Limb (tissue), 2 donors: Measurements from ENCODE around the gene PWP2.
"Not testable (repeated sequence)": the region's sequence is repeated elsewhere in the genome, so short reads cannot be mapped to it uniquely, and the experiment has no call there.

ENCODE experiments used
- DNase-seq, 2 donors: peaks; one replicate each; pipeline ENCODE4 v3.0.0-alpha.2; 2016; ENCODE audit errors: extremely low spot score in 2 of 2

PWP2 gene

DNA sequence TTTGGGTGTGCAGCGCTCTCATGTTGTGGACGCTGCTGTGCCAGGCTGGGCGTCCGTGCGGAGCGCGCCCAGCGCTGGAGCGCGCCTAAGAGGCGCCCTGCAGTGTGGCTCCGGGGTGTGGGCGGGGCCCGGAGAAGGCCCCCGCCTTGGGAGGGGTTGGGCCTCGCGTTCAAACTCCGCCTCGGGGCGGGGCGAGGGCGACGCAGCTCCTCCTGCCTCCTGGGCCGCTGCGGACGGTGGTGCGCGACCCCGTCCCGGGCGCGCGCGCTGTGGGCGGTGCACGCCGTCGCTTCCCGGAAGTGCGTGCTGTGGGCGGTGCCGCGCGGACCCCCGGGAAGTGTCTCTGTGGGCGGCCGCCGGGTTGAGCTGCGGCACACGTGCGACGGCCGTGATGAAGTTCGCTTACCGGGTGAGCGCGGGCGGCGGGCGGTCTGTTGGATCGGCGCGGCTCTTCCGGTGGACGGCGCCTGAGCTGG is at the start of gene PWP2:
Gene PWP2, plus strand, starts transcription at position 374 of the 476 bp plus-strand sequence. Its CDS starts 18 bp downstream, at position 392.
- DNase-seq, result not testable (repeated sequence)

DNA sequence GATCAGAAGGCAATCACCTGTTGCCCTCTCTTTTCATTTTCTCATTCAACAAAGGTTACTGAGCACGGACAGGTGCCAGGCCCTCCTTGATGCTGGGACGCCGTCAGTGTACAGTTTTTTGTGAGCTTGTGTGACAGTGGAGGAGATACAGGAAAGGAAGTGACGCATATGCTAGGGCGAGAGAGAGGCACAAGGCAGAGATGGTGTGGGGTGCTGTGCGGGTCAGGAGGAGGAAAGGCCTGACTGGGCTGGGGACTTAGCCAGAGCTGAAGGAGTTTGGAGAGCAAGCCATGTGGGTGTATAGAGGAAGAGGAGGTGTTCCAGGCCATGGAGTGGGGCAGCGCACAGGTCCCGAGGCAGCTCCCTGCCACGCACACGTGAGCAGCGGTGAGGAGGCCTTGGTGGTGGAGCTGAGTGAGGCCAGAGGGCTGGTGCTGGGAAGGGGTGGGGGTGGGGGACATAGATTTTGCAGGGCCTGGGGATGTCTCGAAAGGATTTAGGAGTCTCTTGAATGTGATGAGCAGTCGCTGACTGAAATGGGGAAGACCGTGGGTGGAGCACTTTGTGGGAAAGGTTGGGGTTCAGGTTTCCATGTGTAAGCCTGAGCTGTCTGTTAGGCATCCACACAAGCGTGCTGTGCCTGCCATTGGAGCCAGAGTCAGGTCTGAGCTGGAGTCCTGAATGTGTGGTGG is 49.1 kb upstream of the PWP2 start:
- DNase-seq, result no peak

DNA sequence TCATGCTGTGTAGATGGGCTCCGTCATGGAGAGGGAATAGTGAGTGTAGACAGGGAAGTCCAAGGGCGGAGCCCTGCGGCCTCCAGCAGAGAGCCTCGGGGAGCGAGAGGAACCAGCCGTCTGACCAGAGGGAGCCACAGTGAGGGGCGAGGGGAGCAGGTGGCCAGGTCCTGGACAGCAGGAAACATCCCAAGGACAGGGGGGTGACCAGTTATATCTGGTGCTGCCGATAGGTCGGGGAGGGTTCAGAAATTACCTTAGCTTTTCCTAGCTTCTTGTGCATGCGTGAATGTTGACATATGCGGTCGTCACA is 48.6 kb upstream of the PWP2 start:
- DNase-seq, result no peak

DNA sequence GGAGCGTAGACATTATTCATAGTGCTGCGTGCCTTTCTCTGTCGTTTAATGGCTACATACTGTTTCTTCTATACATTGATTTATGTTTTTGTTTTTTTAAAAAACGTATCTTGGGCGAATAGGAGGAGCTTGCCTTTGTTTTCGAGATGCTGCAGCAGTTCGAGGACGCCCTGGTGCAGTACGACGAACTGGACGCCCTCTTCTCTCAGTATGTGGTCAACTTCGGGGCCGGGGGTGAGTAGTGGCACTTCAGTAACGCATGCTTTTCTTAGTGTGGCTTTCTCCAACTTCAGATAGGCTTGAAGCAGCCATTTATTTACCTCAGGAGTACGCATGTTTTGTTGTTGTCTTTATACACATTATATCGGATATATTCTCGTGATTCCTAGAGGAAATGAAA is 48.2 kb upstream of the PWP2 start:
- no peak for DNase-seq

DNA sequence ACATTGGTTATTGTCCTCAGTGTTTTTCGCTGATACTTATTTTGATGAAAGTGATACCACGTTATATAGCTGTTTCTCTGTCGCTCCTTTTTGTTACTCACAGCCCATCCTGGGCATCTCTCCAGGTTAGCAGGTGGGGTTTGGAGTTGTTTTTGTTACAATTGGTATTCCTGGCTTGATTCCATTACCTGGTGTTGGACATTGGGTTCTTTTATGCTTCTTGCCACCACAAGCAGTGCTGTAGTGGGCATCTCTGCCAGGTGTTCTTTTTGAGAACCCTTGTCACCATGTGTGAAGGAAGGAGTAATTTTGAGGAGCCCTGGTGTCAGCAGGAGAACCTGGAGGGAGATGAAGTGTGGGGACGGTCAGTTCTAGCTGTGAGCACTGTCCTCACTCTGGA is 47.5 kb upstream of the PWP2 start:
- DNase-seq, result no peak

DNA sequence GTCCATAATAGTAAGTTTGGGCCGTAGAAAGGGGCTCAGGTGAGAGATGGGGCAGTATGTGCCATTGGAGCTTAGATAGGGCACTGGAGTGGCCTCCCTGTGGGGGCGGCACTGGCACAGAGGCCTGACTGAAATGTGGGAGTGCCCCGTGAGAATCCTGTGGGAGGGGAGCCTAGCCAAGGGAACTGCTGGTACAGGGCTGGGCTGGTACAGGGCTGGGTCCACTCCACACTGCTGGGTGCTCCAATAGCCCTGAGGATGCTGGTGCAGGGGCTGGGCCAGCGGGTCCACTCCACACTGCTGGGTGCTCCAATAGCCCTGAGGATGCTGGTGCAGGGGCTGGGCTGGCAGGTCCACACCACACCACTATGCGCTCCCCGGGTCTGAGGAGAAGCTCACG is 44.8 kb upstream of the PWP2 start:
- no peak for DNase-seq

DNA sequence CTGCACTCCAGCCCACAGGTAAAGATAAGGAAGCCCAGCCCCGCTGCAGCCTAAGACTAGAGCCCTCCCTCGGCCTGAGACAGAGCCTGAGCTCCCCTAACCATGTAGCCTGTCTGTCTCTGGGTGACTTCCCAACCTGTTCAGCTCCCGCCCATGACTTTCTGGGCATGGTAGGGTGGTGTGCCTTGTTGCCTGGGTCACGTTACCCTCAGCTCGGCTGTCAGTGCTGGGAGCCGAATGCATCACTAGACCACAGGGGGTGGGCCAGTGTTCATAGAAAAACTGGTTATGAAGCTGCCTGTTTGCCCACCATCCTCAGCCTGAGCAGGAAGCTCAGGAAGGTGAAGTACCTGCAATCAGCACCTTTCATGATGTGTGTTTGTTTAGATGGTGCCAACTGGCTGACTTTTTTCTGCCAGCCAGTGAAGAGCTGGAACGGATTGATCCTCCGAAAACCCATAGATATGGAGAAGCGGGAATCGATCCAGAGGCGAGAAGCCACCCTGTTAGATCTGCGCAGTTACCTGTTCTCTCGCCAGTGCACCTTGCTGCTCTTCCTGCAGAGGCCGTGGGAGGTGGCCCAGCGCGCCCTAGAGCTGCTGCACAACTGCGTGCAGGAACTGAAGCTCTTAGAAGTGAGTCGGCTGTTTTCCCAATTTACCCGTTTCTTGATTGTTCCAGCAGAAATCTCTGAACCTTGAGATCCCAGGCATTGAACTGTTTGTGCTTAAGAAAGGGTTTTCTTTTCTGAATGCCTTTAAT is 43.9 kb upstream of the PWP2 start:
- no peak for DNase-seq

DNA sequence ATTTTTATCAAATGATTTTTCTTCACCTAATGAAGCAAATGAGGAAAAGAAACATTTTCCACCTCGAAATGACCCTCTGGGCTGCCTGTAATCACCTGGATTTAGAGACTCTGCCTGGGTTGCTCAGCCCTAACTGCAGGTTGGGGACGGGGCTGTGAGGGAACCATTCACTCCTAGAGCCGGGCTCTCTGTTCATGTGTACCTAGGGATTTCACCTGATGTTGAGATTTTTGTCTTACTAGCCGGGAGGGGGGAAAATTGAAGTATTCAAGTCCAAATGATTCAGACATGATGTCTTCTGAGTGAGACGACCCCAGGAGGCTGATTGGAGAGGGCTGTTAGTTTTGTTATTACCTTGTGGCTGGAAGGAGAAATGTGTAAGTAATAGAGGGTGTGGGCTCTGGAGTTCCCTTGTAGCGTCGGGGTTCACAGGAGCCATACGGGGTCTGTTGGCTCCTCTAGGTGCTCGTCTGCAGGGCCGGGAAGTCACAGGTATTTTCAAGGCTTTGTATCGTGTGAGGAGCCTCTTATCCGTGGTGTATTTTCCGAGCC is 42.3 kb upstream of the PWP2 start:
- DNase-seq, result no peak

DNA sequence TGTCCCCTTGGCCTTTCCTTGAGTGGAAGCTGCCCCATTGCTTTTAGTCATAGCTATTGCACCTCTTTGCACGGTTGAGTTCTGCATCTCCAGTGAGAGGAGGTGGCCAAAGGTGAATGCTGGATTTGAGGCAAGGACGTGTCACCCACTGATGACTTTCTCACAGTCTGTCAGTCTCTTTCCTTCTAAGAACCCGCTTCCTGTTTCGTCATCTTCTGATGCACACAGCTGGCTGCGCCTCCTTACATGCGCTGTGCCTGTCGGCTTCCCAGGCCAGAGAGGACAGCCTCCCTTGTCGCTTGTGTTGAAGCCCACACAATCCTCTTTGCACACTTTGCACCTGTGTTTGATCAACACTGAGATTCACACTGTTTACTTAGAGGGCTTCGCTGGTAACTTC is 41.8 kb upstream of the PWP2 start:
- no peak for DNase-seq

DNA sequence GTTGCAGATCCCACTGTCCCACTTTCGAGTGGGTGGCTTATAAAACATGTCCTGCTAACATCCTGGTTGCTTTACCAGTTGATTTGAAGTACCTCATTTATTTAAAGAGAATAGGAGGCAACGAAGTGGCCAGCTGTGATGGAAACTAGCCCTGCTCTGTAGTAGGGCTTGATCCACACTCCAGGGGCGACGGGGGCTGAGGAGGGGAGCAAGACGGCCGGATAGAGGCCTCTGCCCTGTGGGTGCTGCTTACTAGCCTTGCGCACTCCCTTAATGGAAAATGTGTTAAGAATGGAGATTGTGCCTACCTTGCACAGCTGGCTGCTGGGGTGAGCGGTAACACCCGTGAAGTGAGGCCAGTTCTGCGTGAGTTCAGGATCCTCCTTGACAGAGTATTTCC is 41.1 kb upstream of the PWP2 start:
- no peak for DNase-seq

DNA sequence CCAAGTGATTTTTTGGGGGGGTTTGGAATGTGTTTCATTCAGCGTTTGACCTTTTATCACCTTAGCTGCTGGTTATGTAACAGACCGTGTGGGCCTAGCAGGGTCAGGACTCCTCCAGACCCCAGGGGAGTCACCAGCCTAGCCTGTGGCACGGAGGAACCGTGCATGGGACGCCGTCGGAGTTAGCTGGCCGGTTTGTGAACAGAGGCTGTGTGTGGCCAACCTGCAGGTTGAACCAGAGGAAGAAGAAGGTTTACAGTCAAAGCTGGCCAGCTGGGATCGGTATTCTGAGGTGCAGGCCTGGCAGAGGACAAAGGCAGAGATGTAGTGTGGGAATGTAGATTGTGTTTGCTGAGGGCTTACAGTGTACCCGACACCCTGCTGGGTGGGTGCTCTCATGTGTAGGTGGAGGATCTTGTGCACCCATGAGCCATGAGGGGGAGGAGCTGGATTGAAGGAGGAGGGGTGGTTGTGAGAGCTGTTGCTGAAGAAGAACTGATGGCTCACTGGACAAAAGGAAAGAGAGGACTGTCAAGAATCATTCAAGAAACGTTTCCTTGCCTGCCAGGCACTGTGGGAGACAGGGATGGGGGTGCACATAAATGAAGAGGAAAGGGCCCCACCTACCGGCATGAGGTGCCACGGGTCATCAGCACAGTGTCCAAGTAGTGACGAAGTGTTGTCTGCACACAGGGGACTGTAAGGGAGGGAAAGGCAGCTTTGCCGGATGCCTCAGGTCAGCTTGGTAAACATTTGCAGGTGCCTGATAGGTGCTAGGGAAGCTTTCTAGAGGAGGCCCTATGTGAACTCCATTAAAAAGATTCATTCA is 40.0 kb upstream of the PWP2 start:
- no peak for DNase-seq

DNA sequence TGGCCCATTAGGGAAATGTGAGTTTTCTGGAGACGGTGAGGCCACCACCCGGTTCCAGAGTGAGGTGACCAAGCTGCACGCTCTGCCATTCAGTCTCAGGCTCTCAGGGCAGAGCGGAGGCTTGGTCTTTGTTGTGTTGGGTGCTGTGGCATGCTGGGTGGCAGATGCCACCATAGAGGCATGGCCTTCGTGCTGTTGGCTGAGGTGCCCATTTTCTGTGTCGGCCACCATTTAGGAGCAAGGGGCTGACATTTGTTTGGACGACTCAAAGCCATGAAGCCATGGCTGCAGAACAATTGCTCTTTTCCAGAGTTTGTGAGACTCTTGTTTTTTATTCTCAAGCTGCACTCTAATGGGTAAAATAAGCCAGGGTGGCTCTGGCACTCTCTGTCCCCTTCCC is 36.8 kb upstream of the PWP2 start:
- no peak for DNase-seq

DNA sequence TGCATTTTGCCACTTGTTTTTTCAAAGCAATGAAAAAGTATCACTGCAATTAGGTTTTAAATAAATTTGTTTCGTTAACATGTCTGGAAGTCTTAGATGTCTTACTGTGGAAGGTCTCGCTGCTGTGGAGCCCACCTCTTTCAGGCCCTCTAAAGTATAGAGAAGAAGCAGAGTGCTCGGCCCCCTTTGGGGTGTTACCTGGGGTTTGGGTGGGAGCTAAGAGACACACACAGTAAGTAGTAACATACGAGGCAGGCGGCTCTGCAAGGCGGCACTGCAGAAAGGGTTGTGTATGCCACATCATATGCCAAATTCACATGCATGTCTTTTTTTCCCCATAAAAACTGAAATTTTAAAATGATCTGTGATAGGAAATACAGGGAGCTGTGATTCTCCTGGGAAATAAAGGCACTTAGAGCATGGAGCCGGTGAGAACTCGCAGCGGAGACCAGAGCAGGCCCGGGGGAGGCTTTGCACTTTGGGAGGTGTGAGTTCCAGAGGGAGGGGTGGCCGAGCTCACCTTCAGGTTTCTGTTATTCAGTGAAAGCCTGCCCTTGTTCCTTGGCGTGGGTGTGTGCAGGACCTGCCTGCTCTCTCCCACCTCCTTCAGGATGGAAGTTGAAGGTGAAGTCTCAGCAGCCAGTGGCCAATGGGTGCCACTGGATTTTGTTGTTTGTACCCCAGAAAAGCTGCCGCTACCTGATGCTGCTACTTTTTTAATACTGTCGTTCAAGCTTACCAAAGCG is 35.7 kb upstream of the PWP2 start:
- DNase-seq, result no peak

DNA sequence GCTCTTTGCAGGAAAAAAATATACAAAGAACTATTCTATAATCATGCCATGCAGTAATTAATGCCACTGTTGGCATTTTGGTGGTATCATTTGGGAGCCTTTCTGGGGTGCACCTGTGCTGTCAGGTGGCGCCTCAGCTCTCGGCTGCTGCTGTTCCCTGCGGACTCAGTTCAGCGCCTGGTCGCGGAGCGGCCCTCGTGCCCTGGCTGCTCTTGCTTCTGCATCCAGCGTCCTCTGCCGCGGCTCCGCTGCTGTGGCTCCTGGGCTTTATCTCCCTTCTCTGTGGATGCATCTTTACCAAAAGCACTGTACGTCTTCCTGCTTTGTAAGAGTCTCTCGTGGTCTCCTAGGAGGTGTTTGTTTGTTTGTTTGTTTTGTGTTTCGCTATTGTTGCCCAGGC is 35.1 kb upstream of the PWP2 start:
- no peak for DNase-seq

DNA sequence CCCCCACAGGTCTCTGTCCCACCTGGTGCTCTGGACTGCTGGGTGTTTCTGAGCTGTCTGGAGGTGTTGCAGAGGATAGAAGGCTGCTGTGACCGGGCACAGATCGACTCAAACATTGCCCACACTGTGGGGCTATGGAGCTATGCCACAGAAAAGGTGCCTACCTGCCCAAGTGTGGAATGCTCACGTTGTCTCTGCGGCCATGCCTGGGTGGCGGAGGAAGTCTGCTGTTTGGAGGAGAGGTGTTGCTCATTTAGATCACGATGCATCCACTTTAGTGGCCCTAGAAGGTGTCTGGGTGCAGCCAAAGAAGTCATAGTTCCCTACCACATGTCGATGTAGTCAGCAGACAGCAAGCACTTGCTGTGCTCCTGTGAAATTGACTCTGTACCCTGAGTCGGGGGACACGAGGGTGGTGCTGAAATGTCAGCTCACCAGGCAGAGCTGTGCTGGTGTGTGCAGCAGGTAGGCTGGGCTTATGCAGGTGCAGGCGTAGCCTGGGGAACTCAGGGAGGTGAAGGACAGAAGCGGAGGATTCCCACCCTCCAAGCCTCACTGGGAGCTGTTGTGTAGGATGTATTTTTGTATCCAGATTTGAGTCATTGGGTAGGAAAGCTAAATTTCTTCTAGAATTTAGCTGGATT is 32.8 kb upstream of the PWP2 start:
- DNase-seq, result no peak

DNA sequence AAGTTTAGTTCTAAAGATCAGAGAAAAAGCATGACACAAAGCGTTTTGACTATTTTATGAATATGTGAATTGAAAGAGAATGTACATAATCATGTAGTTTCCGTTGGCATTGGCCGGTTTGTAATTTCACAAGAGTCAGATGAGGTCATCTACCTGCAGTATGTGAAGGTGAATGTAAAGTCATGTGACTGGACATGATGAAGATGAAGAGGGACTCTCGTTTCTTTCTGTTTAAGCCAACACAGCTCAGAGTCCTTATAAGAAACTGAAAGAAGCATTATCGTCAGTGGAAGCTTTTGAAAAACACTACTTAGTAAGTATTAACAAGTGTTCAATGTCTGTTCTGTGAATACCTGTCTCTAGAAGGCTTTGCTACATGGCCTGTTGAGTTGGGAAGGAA is 30.9 kb upstream of the PWP2 start:
- DNase-seq, result no peak

DNA sequence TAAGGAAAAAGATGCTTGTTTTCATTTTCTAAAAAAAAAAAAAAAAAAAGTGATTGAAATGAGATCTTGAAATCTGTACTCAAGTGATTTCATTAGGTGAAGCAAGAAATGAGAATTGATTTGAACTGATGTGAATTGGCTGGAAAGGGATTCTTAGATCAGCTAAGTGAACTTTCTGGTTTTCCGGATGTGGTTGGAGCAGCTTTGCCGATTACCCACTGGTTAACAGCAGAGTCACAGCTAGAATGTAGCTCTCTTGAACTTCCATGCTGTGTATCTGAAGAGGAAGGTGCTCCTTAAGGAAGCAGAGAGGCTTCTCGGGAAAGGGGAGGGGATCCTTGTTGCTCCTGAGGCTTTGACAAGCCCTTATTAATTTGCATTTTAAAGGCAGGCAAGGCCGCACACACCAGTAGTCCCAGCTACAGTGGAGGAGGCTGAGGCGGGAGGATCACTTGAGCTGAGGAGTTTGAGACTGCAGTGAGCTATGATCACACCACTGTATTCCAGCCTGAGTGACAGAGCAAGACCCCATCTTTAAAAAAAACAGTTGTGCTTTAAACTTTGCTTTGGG is 28.7 kb upstream of the PWP2 start:
- no peak for DNase-seq

DNA sequence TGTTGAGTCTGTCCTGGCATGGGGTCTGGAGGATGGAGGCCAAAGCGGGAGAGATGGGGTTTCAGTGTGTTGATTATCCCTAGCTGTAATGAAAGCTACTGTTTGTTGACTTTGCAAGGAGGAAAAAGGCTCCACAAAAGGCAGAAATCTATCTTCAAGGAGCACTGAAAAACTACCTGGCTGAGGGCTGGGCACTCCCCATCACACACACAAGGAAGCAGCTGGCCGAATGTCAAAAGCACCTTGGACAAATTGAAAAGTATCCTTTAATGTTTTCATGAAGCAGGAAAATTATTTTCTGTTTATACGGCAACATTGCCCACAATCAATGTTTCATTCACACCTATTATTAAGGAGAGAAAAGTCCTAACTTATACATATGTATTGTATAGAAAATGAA is 27.8 kb upstream of the PWP2 start:
- no peak for DNase-seq

DNA sequence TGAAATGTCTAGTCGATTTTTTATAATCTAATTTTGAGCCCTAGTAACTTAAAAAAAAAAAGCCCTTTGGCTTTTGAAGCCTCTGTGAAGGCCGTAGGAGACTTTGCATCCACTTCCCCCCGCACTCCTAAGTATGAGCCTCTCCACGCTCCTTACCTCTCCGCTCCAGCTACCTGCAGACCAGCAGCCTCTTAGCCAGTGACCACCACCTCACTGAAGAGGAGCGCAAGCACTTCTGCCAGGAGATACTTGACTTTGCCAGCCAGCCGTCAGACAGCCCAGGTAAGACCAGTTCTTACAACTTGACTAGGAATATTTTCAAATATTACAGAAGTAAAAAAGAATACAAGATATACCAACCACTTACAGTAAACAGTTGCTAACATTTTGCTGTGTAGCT is 27.4 kb upstream of the PWP2 start:
- DNase-seq, result no peak

DNA sequence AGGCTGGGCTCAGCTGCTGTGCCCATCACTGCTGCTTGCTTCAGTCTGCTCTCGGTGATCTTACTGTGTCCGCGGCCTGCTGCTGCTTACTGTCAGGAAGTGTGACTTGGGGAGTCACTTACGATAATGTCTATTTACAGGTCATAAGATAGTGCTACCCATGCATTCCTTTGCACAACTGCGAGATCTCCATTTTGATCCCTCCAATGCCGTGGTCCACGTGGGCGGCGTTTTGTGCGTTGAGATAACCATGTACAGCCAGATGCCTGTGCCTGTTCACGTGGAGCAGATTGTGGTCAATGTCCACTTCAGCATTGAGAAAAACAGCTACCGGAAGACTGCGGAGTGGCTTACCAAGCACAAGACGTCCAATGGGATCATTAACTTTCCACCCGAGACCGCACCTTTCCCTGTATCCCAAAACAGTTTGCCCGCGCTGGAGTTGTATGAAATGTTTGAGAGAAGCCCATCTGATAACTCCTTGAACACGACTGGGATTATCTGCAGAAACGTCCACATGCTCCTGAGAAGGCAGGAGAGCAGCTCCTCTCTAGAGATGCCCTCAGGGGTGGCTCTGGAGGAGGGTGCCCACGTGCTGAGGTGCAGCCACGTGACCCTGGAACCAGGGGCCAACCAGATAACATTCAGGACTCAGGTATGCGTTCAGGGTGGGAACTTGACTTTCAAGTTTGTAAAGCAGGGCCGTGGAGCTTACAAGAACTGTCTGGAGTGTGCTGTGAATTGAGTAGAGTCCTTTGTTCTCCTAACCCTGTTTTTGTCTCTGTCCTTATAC is 24.4 kb upstream of the PWP2 start:
- DNase-seq, result no peak
